K562 (cell line): Measurements from ENCODE around the gene TMEM163. TPM values are rescaled to one million over a fixed set of nuclear protein-coding genes. Genes with fewer than 3 reads are reported as not detected.
A peak's percentile ranks its signal among the peaks of the same experiment; 100 is the strongest.

ENCODE experiments used
- ATAC-seq: fragments of 200-7000 bp; cut with Tn5 transposase; 3 replicates; pipeline ENCODE4 v1.9.1; 2020; ENCODE audit warnings: moderate library complexity
- BruUV-seq: library from RNA; stranded (reverse); fragments of 400-500 nt; replicated peaks from 2 replicates; lab custom pipeline; 2021; lab: Mats Ljungman, UMichigan
- CTCF ChIA-PET: fragments of 300-600 bp; formaldehyde crosslinking; extraction: SDS; loops from one replicate; lab custom pipeline; 2021; ENCODE audit warnings: low intra/inter-chr PET ratio; lab: Yijun Ruan, JAX
- POLR2A ChIA-PET: fragments of 300-600, 350-650 bp; sonication (Branson Sonifier 250); formaldehyde crosslinking; extraction: SDS; loops from one replicate; lab custom pipeline; 2021; ENCODE audit warnings: antibody characterized with exemption, inconsistent platforms; lab: Yijun Ruan, JAX
- DNase-seq, 4 experiments: peaks; one replicate each; pipeline versions ENCODE4 v3.0.0 to v3.0.0-alpha.2; 2011 to 2018; ENCODE audit warnings: low spot score in 3 of 4, mixed read lengths in 3 of 4; ENCODE audit errors: extremely low read depth in 1 of 4
- FAIRE-seq: peaks from 2 replicates; lab custom pipeline; 2011; peaks lifted over from hg19 to GRCh38; lab: Jason Lieb, UNC
- H2AFZ ChIP-seq: 2 replicates; pipeline ENCODE4 v1.6.0; 2011; ENCODE audit warnings: low read depth, low read length, control low read depth, inconsistent platforms
- H3K27ac ChIP-seq: fragments of 200-600 bp; 3 replicates; pipeline ENCODE4 v1.8.0; 2011; ENCODE audit warnings: low read depth, mild to moderate bottlenecking, control low read depth, inconsistent platforms, low read length, moderate library complexity, mixed read lengths; ENCODE audit errors: extremely low read depth
- H3K27me3 ChIP-seq, 2 experiments: fragments of 300-600 bp in 1 of 2; 2 replicates in 1 of 2; 3 replicates in 1 of 2; pipeline versions ENCODE4 v1.6.0 to v1.8.0; 2011; ENCODE audit warnings: inconsistent platforms in 2 of 2, low read length in 2 of 2, mild to moderate bottlenecking in 1 of 2, mixed read lengths in 1 of 2, moderate library complexity in 1 of 2; ENCODE audit not compliant: control insufficient read depth in 2 of 2, insufficient read depth in 2 of 2
- H3K36me3 ChIP-seq: fragments of 300-600 bp; 3 replicates; pipeline ENCODE4 v1.8.0; 2011; ENCODE audit warnings: mild to moderate bottlenecking, low read length, inconsistent platforms; ENCODE audit not compliant: control insufficient read depth, insufficient read depth
- H3K4me1 ChIP-seq, 2 experiments: fragments of 200-600 bp in 1 of 2; replicated peaks in 1 of 2; 2 replicates in 1 of 2; 3 replicates in 1 of 2; pipeline versions ENCODE4 v1.5.1 to v1.8.0; 2011; ENCODE audit warnings: inconsistent platforms in 2 of 2, low read length in 2 of 2, mild to moderate bottlenecking in 1 of 2, mixed read lengths in 1 of 2, moderate library complexity in 1 of 2; ENCODE audit not compliant: control insufficient read depth in 2 of 2, insufficient read depth in 2 of 2
- H3K4me2 ChIP-seq: 2 replicates; pipeline ENCODE4 v1.6.1; 2011; ENCODE audit warnings: low read length, control low read depth, inconsistent platforms, mixed read lengths; ENCODE audit not compliant: insufficient read depth
- H3K4me3 ChIP-seq: fragments of 200-600 bp; sonication (generic), shearing (Covaris generic); 2 replicates; pipeline ENCODE4 v1.5.1; 2016; ENCODE audit warnings: control low read depth, inconsistent platforms
- H3K79me2 ChIP-seq: fragments of 200-600 bp; 3 replicates; pipeline ENCODE4 v1.8.0; 2011; ENCODE audit warnings: low read length, inconsistent platforms; ENCODE audit not compliant: control insufficient read depth, insufficient read depth
- H3K9ac ChIP-seq, 2 experiments: 2 replicates each; pipeline versions ENCODE4 v1.6.0 to v1.6.1; 2011; ENCODE audit warnings: low read depth in 2 of 2, low read length in 2 of 2, control low read depth in 1 of 2, inconsistent platforms in 1 of 2, mild to moderate bottlenecking in 1 of 2, mixed read lengths in 1 of 2; ENCODE audit not compliant: insufficient read depth in 1 of 2
- H3K9me1 ChIP-seq: one replicate; pipeline ENCODE4 v1.6.0; 2011; ENCODE audit warnings: inconsistent platforms, mild to moderate bottlenecking, low read length, moderate library complexity; ENCODE audit not compliant: control insufficient read depth, insufficient read depth
- H3K9me3 ChIP-seq: replicated peaks from 2 replicates; pipeline ENCODE4 v1.5.1; 2011; ENCODE audit warnings: low read depth, low read length, inconsistent platforms; ENCODE audit not compliant: control insufficient read depth, insufficient read depth
- H4K20me1 ChIP-seq: replicated peaks from 2 replicates; pipeline ENCODE4 v1.6.1; 2011; ENCODE audit warnings: low read length, inconsistent platforms, mixed read lengths; ENCODE audit not compliant: control insufficient read depth, insufficient read depth
- NCOA2 ChIP-seq, 2 experiments: fragments of 450-650 bp; IDR thresholded peaks; 2 replicates each; pipeline ENCODE4 v1.6.1; 2018; ENCODE audit warnings: mild to moderate bottlenecking in 2 of 2, moderate library complexity in 1 of 2; ENCODE audit not compliant: partially characterized antibody in 2 of 2
- SRSF7 ChIP-seq: fragments of 200-400 bp; formaldehyde crosslinking; optimal IDR thresholded peaks from 2 replicates; pipeline ENCODE3; 2017; ENCODE audit warnings: mild to moderate bottlenecking, low read depth, low read length
- TBP ChIP-seq: optimal IDR thresholded peaks from 2 replicates; pipeline ENCODE3; 2011; ENCODE audit warnings: low read depth, low read length, improper control_type of control experiment
- TCF3 ChIP-seq: sonication (generic); formaldehyde crosslinking; IDR thresholded peaks from 2 replicates; pipeline ENCODE4 v1.4.0; 2020; ENCODE audit warnings: mild to moderate bottlenecking, missing genetic modification reagents
- TRIM25 ChIP-seq: fragments of 450-650 bp; IDR thresholded peaks from 2 replicates; pipeline ENCODE4 v1.7.0; 2016; ENCODE audit warnings: borderline replicate concordance
- U2AF1 ChIP-seq: fragments of 200-400 bp; formaldehyde crosslinking; optimal IDR thresholded peaks from 2 replicates; pipeline ENCODE3; 2017; ENCODE audit warnings: mild to moderate bottlenecking, low read depth, low read length, moderate library complexity
- ZFP36 ChIP-seq: fragments of 150-350 bp; IDR thresholded peaks from 2 replicates; pipeline ENCODE4 v1.6.1; 2018; ENCODE audit warnings: low read length, low read depth; ENCODE audit not compliant: partially characterized antibody
- ZNF695 ChIP-seq: fragments of 450-650 bp; formaldehyde crosslinking; IDR thresholded peaks from 2 replicates; pipeline ENCODE4 v1.4.0; 2020; ENCODE audit warnings: mild to moderate bottlenecking, moderate library complexity
- WGBS: fragments of 100-300 bp; shearing (Covaris generic); methylation state at CpG from one replicate; pipeline ENCODE4 v1.1.6; 2016; ENCODE audit warnings: low coverage, mixed read lengths; ENCODE audit not compliant: insufficient coverage; ENCODE audit errors: missing lambda C conversion rate; 5-methylcytosine and 5-hydroxymethylcytosine counted together
- in situ Hi-C: fragments of 300-500 bp; cut with MboI; formaldehyde crosslinking; loops from 4 replicates; pipeline ENCODE4 v1.15.0; 2018; ENCODE audit warnings: inconsistent platforms, mixed read lengths
- intact Hi-C: fragments of 100-400 bp; cut with micrococcal nuclease; formaldehyde crosslinking; loops from 2 replicates; pipeline ENCODE4 v1.14.2; 2022
- polyA plus RNA-seq, 8 experiments: library from polyadenylated mRNA; depleted of rRNA in 4 of 8; stranded (reverse) in 5 of 8; unstranded in 3 of 8; fragments of >200 nt; fragmentation: Nextera tagmentation in 2 of 8; fragmentation: Illumina TruSeq in 1 of 8; extraction: Ambion mirVana in 2 of 8; extraction: Trizol in 1 of 8; gene quantifications; 2 replicates each; pipeline versions ENCODE4 v1.2.1 to v1.2.3, GENCODE V29; 2011 to 2014; ENCODE audit warnings: inconsistent platforms in 1 of 8, missing spikeins in 1 of 8
- total RNA-seq, 7 experiments: library from RNA; depleted of rRNA in 6 of 7; stranded (reverse); fragments of >200 nt in 6 of 7; fragmentation: Illumina TruSeq in 2 of 7; extraction: Trizol in 2 of 7; gene quantifications; 2 replicates each; pipeline versions ENCODE4 v1.2.1 to v1.2.3, GENCODE V29; 2011 to 2021; ENCODE audit warnings: low replicate concordance in 1 of 7

TMEM163 gene
- total and polyA plus RNA-seq, 9 of the 15 experiments (the other 6 are each of a cell fraction or from before 2014, with no cell fraction given), result 0.04 to 0.68 (median 0.16) TPM; not detected in 3

- H4K20me1 ChIP-seq, result no peaks in the 10 kb centered on the region
- no peak for TF ChIP-seq ZNF695 (CRISPR knock-in tag)
- no peak for TF ChIP-seq TRIM25
- TF ChIP-seq NCOA2 (IDR thresholded peaks at IDR 0.05; ENCODE audit: partially characterized antibody in 2 of 2), result no peak
- TF ChIP-seq TCF3 (CRISPR knock-in tag), result no peak
- TF ChIP-seq U2AF1, result no peak
- no peak for TF ChIP-seq SRSF7
- TF ChIP-seq ZFP36, result peak; percentile 78
- TF ChIP-seq TBP, result no peak
- CTCF ChIA-PET, result no interaction called here
- H3K27me3 ChIP-seq, result peaks cover 0 to 12% of the 10 kb centered on the region in 2 experiments; a peak in 2 of 5 replicates
- H3K4me2 ChIP-seq, result no peak overlapping the region
- in situ Hi-C loops (no loop called here), intact Hi-C loops (no loop called here)
- DNase-seq (no peak), ATAC-seq (no peak), FAIRE-seq (no peak)
- H3K36me3 ChIP-seq, result no peaks in the 10 kb centered on the region
- H3K9ac ChIP-seq, result no peak overlapping the region
- no peaks in the 10 kb centered on the region for H3K9me3 ChIP-seq
- POLR2A ChIA-PET, result no interaction called here
- no peak overlapping the region for H2AFZ ChIP-seq
- no peaks in the 10 kb centered on the region for H3K4me1 ChIP-seq
- no TSS peak for BruUV-seq
- WGBS, result 0% methylated on average over 1 of the region's 1 CpG
- H3K27ac ChIP-seq, result no peak overlapping the region
- H3K9me1 ChIP-seq, result no peaks in the 10 kb centered on the region
- H3K79me2 ChIP-seq, result no peaks in the 10 kb centered on the region
- H3K4me3 ChIP-seq, result no peak overlapping the region
Observed at GRCh38 chr2:134590679-134591078, 128.1 kb downstream of the TMEM163 start.
